SU-DHL-6 (cell line): ENCODE results near the gene KLF16.

Source experiments
- H2AFZ ChIP-seq: fragments of 200-600 bp; sonication (generic); 2 replicates; pipeline ENCODE4 v1.6.1; 2014; ENCODE audit warnings: low read depth, mild to moderate bottlenecking, moderate library complexity, mixed read lengths, antibody characterized with exemption, low read length; ENCODE audit not compliant: severe bottlenecking
- H3F3A ChIP-seq: fragments of 200-600 bp; shearing (Covaris generic); 2 replicates; pipeline ENCODE4 v1.6.0; 2016; ENCODE audit warnings: antibody characterized with exemption, mild to moderate bottlenecking; ENCODE audit not compliant: insufficient read depth
- H3K27ac ChIP-seq: fragments of 200-600 bp; sonication (generic); 2 replicates; pipeline ENCODE4 v1.5.1; 2016; ENCODE audit warnings: low read depth, mild to moderate bottlenecking, low read length, moderate library complexity, mixed read lengths
- H3K27me3 ChIP-seq: fragments of 200-600 bp; sonication (generic), shearing (Covaris generic); 2 replicates; pipeline ENCODE4 v1.6.0; 2014; ENCODE audit warnings: mild to moderate bottlenecking, low read length
- H3K36me3 ChIP-seq: fragments of 200-600 bp; sonication (generic); 2 replicates; pipeline ENCODE4 v1.6.1; 2014; ENCODE audit warnings: mild to moderate bottlenecking, low read length, mixed read lengths
- H3K4me2 ChIP-seq: fragments of 300-600, 200-600 bp; shearing (Covaris generic), sonication (generic); 2 replicates; pipeline ENCODE4 v1.6.0; 2014; ENCODE audit warnings: low read length, low read depth, mild to moderate bottlenecking; ENCODE audit not compliant: poor library complexity, severe bottlenecking
- H3K4me3 ChIP-seq: fragments of 200-600 bp; sonication (generic); 2 replicates; pipeline ENCODE4 v1.5.1; 2014; ENCODE audit warnings: antibody characterized with exemption, low read length, mild to moderate bottlenecking, mixed read lengths; ENCODE audit not compliant: insufficient read depth, poor library complexity, severe bottlenecking
- H3K79me2 ChIP-seq: fragments of 200-600 bp; sonication (generic); 2 replicates; pipeline ENCODE4 v1.6.1; 2014; ENCODE audit warnings: mild to moderate bottlenecking, low read length, moderate library complexity; ENCODE audit not compliant: insufficient read depth
- H3K9ac ChIP-seq: fragments of 200-600 bp; sonication (generic); 2 replicates; pipeline ENCODE4 v1.7.0; 2014; ENCODE audit warnings: mild to moderate bottlenecking, low read length
- H3K9me2 ChIP-seq: fragments of 200-600 bp; sonication (generic); replicated peaks from 2 replicates; pipeline ENCODE4 v1.6.1; 2014; ENCODE audit warnings: low read length; ENCODE audit not compliant: insufficient read depth
- H3K9me3 ChIP-seq: fragments of 200-600 bp; sonication (generic); 2 replicates; pipeline ENCODE4 v1.6.1; 2014; ENCODE audit warnings: low read length, mixed read lengths; ENCODE audit not compliant: insufficient read depth
- H4K20me1 ChIP-seq: fragments of 200-600 bp; sonication (generic); 2 replicates; pipeline ENCODE4 v1.6.1; 2014; ENCODE audit warnings: low read depth, mild to moderate bottlenecking, antibody characterized with exemption, low read length, moderate library complexity, mixed read lengths
- CTCF ChIP-seq: fragments of 200-600 bp; sonication (generic); IDR thresholded peaks from one replicate; pipeline ENCODE4 v1.5.1; 2017; ENCODE audit warnings: antibody characterized with exemption, mild to moderate bottlenecking, low read length, moderate library complexity; ENCODE audit not compliant: insufficient read depth, poor library complexity, severe bottlenecking
- EZH2phosphoT487 ChIP-seq: fragments of 200-600 bp; sonication (generic), shearing (Covaris generic); conservative IDR thresholded peaks from 2 replicates; pipeline ENCODE4 v1.6.1; 2018; ENCODE audit warnings: mild to moderate bottlenecking, antibody characterized with exemption, low read length, moderate library complexity, mixed read lengths

KLF16 gene

GRCh38 chr19:1826557-1827521 is 36.5 kb downstream of the KLF16 start:
- Histone ChIP-seq H2AFZ (no peak overlapping the region), H3K9ac (no peak overlapping the region), H3K9me3 (no peaks in the 10 kb centered on the region), H4K20me1 (no peaks in the 10 kb centered on the region; the same call in 1 of the 2 replicates), H3K4me2 (no peak overlapping the region), H3K79me2 (no peaks in the 10 kb centered on the region), H3F3A (no peaks in the 10 kb centered on the region), H3K36me3 (0 out of 2 replicates have a peak, but pooled peaks cover 4% of the 10 kb centered on the region), H3K9me2 (no peaks in the 10 kb centered on the region), H3K4me3 (no peak overlapping the region), H3K27ac (no peak overlapping the region), H3K27me3 (no peaks in the 10 kb centered on the region)
- TF ChIP-seq EZH2phosphoT487: no peak
- TF ChIP-seq CTCF: no peak

- H3K27me3 ChIP-seq: no peaks in the 10 kb centered on the region
- no peaks in the 10 kb centered on the region for H3K9me3 ChIP-seq
- no peak for TF ChIP-seq EZH2phosphoT487
- TF ChIP-seq CTCF: peak; percentile 99
- no peak overlapping the region for H3K4me2 ChIP-seq
- H3K79me2 ChIP-seq: no peaks in the 10 kb centered on the region
- no peaks in the 10 kb centered on the region for H3K9me2 ChIP-seq
- no peak overlapping the region for H3K27ac ChIP-seq
- 0 out of 2 replicates have a peak, but pooled peaks cover 4% of the 10 kb centered on the region for H3K36me3 ChIP-seq
- H3K9ac ChIP-seq: no peak overlapping the region
- H3K4me3 ChIP-seq: no peak overlapping the region
- no peak overlapping the region for H2AFZ ChIP-seq
- H4K20me1 ChIP-seq: no peaks in the 10 kb centered on the region; the same call in 1 of the 2 replicates
- no peaks in the 10 kb centered on the region for H3F3A ChIP-seq
These were observed 37.3 kb downstream of the KLF16 start for GRCh38 chr19:1825909-1826556.

- no peak overlapping the region for H2AFZ ChIP-seq
- no peaks in the 10 kb centered on the region for H3K9me3 ChIP-seq
- H3K4me3 ChIP-seq: no peak overlapping the region
- no peak overlapping the region for H3K4me2 ChIP-seq
- no peaks in the 10 kb centered on the region for H4K20me1 ChIP-seq
- no peak for TF ChIP-seq EZH2phosphoT487
- no peak for TF ChIP-seq CTCF
- H3K36me3 ChIP-seq: 0 out of 2 replicates have a peak, but pooled peaks cover 4% of the 10 kb centered on the region
- H3K9me2 ChIP-seq: no peaks in the 10 kb centered on the region
- no peak overlapping the region for H3K9ac ChIP-seq
- no peaks in the 10 kb centered on the region for H3F3A ChIP-seq
- H3K79me2 ChIP-seq: no peaks in the 10 kb centered on the region
- H3K27ac ChIP-seq: no peak overlapping the region
- no peaks in the 10 kb centered on the region for H3K27me3 ChIP-seq
These were observed 39.1 kb downstream of the KLF16 start for GRCh38 chr19:1824252-1824622.
